ENCODE measurements around the gene MEN1.
A peak's percentile ranks its signal among the peaks of the same experiment; 100 is the strongest.

MEN1 gene

GRCh38 chr11:64800303-64801157, 9.8 kb downstream of the MEN1 start:
- no peak for DNase-seq

- no peak for DNase-seq
Measured at GRCh38 chr11:64799623-64800302, 10.6 kb downstream of the MEN1 start.

GRCh38 chr11:64799256-64799622, 11.1 kb downstream of the MEN1 start:
- no peak for DNase-seq

GRCh38 chr11:64796757-64797541, 13.4 kb downstream of the MEN1 start:
- DNase-seq, result no peak

- no peak for DNase-seq
Measured at GRCh38 chr11:64796047-64796756, 14.1 kb downstream of the MEN1 start.

GRCh38 chr11:64794526-64794925, 15.8 kb downstream of the MEN1 start:
- DNase-seq, result no peak

- DNase-seq, result no peak
Measured at GRCh38 chr11:64793271-64794160, 16.8 kb downstream of the MEN1 start.

- DNase-seq, result no peak
Measured at GRCh38 chr11:64792482-64792881, 17.9 kb downstream of the MEN1 start.

- DNase-seq, result no peak
Measured at GRCh38 chr11:64791781-64792291, 18.5 kb downstream of the MEN1 start.

- no peak for DNase-seq
Measured at GRCh38 chr11:64790205-64791095, 19.9 kb downstream of the MEN1 start.

GRCh38 chr11:64789331-64790204, 20.8 kb downstream of the MEN1 start:
- no peak for DNase-seq

GRCh38 chr11:64788321-64789215, 21.8 kb downstream of the MEN1 start:
- DNase-seq, result no peak

- DNase-seq, result peak; percentile 72
Measured at GRCh38 chr11:64787526-64788320, 22.6 kb downstream of the MEN1 start.

GRCh38 chr11:64786308-64786707, 24.0 kb downstream of the MEN1 start:
- no peak for DNase-seq

GRCh38 chr11:64784813-64785581, 25.4 kb downstream of the MEN1 start:
- DNase-seq, result no peak

- peak; percentile 96 for DNase-seq
Measured at GRCh38 chr11:64778473-64779298, 31.7 kb downstream of the MEN1 start, which contains the start of gene SF1. Gene SF1 (minus strand): TSS chr11:64778542. CDS start chr11:64778392, 150 bp downstream.

All from activated T-cell treated with anti-CD3 and anti-CD28 coated beads, Interleukin-2, amount 50 U/mL, for 1 hour (primary cell).